HCT116 (cell line): ENCODE measurements around the gene SLC15A5.

Source experiments
- CTCF ChIP-seq, 3 experiments: fragments of 200-600 bp in 1 of 3; sonication (generic) in 1 of 3; IDR thresholded peaks in 2 of 3; conservative IDR thresholded peaks in 1 of 3; 2 replicates each; pipeline ENCODE4 v1.5.1; 2012 to 2017; ENCODE audit warnings: low read depth in 2 of 3, low read length in 2 of 3, antibody characterized with exemption in 1 of 3, borderline replicate concordance in 1 of 3, control low read depth in 1 of 3, mild to moderate bottlenecking in 1 of 3, mixed read lengths in 1 of 3, mixed run types in 1 of 3, moderate library complexity in 1 of 3; ENCODE audit not compliant: insufficient read depth in 1 of 3
- EZH2 ChIP-seq: fragments of 200-600 bp; sonication (generic); IDR thresholded peaks from 2 replicates; pipeline ENCODE4 v1.6.1; 2017; ENCODE audit warnings: antibody characterized with exemption, mixed run types
- MAX ChIP-seq: IDR thresholded peaks from 2 replicates; pipeline ENCODE4 v1.6.1; 2012
- POLR2A ChIP-seq: IDR thresholded peaks from 2 replicates; pipeline ENCODE4 v1.7.0; 2011; ENCODE audit warnings: borderline replicate concordance; ENCODE audit not compliant: insufficient read depth, insufficient read length; ENCODE audit errors: extremely low read depth
- POLR2AphosphoS5 ChIP-seq: IDR thresholded peaks from 2 replicates; pipeline ENCODE4 v1.6.1; 2011; ENCODE audit warnings: mild to moderate bottlenecking, low read depth, low read length, moderate library complexity
- SIN3A ChIP-seq: IDR thresholded peaks from 2 replicates; pipeline ENCODE4 v1.6.1; 2012; ENCODE audit warnings: low read depth
- SP1 ChIP-seq: IDR thresholded peaks from 2 replicates; pipeline ENCODE4 v1.6.1; 2012; ENCODE audit warnings: low read depth
- SRF ChIP-seq: IDR thresholded peaks from 2 replicates; pipeline ENCODE4 v1.6.1; 2012; ENCODE audit warnings: low read depth
- TCF7L2 ChIP-seq: IDR thresholded peaks from 2 replicates; pipeline ENCODE4 v1.7.0; 2011; ENCODE audit warnings: borderline replicate concordance, inconsistent platforms; ENCODE audit not compliant: insufficient read depth, insufficient read length; ENCODE audit errors: extremely low read depth
- YY1 ChIP-seq: IDR thresholded peaks from 2 replicates; pipeline ENCODE4 v1.6.1; 2011; ENCODE audit warnings: low read length, low read depth, moderate library complexity, mild to moderate bottlenecking; ENCODE audit not compliant: insufficient replicate concordance; ENCODE audit errors: extremely low read depth

GRCh38 chr12:16285586-16285985 lies 8.1 kb upstream of the SLC15A5 start:
- TF ChIP-seq POLR2A (no peak), CTCF (IDR thresholded peaks at IDR 0.05 in 2 of 3, conservative IDR thresholded peaks at IDR 0.05 in 1 of 3; ENCODE audit: borderline replicate concordance in 1 of 3, insufficient read depth in 1 of 3, low read depth in 2 of 3, low read length in 2 of 3) (no peak), EZH2 (no peak), MAX (no peak), SP1 (no peak), SIN3A (no peak), SRF (no peak), POLR2AphosphoS5 (no peak), YY1 (no peak), TCF7L2 (no peak)
